ENCODE measurements around the gene HOXA4. TPM values are rescaled to one million over a fixed set of nuclear protein-coding genes. Genes with fewer than 3 reads are reported as not detected.

The HOXA4 gene
- total RNA-seq, 1 experiment from 2014 or later, result 2.0 TPM

GRCh38 chr7:27119412-27119911 is 11.1 kb downstream of the HOXA4 start (continued):
- TF ChIP-seq JUND (IDR thresholded peaks at IDR 0.05) (no peak), SRF (IDR thresholded peaks at IDR 0.05; ENCODE audit: low read depth) (no peak), POLR2AphosphoS5 (IDR thresholded peaks at IDR 0.05; ENCODE audit: low read depth, low read length) (no peak), SIN3A (IDR thresholded peaks at IDR 0.05; ENCODE audit: low read depth) (no peak)

GRCh38 chr7:27118580-27118979 is 12.0 kb downstream of the HOXA4 start:
- H3K9ac ChIP-seq (ENCODE audit: low read length), result no peak overlapping the region
- intact Hi-C loops (cut with micrococcal nuclease), result no loop called here
- no peak overlapping the region for H3K4me2 ChIP-seq (ENCODE audit: low read length)
- no peak overlapping the region for H3K27ac ChIP-seq (ENCODE audit: low read depth, low read length)
- RAD21 ChIA-PET (ENCODE audit: low non-redundant PET in 1 of 2, low total read pairs in 2 of 2, uncharacterized antibody in 2 of 2, unreplicated experiment in 2 of 2), result no interaction called here
- DNase-seq (ENCODE audit: low read depth, low spot score) (no peak), ATAC-seq (no peak)
- H3K27me3 ChIP-seq (ENCODE audit: insufficient read depth, low read length), result peaks cover 16% of the 10 kb centered on the region; the same call in 1 of the 2 replicates
- no peak overlapping the region for H2AFZ ChIP-seq (ENCODE audit: low read depth, low read length, poor library complexity, severe bottlenecking)
- POLR2A ChIA-PET, result no interaction called here
- H3K9me2 ChIP-seq (ENCODE audit: insufficient read depth), result no peaks in the 10 kb centered on the region
- H3K4me3 ChIP-seq (replicated peaks in 1 of 2; ENCODE audit: low read depth in 1 of 2, low read length in 2 of 2), result no peak overlapping the region
- H3K4me1 ChIP-seq (ENCODE audit: control insufficient read depth in 1 of 2, insufficient read depth in 2 of 2, low read length in 2 of 2), result peaks cover 48 to 77% of the 10 kb centered on the region in 2 experiments
- no peaks in the 10 kb centered on the region for H3K9me3 ChIP-seq (ENCODE audit: control insufficient read depth in 1 of 2, insufficient read depth in 1 of 2, low read depth in 1 of 2, low read length in 2 of 2)
- no peaks in the 10 kb centered on the region for H4K20me1 ChIP-seq (ENCODE audit: insufficient read depth)
- BruUV-seq (replicated peaks), result no TSS peak
- CTCF ChIA-PET, result no interaction called here
- TF ChIP-seq EZH2phosphoT487 (IDR thresholded peaks at IDR 0.05; ENCODE audit: borderline replicate concordance) (no peak), TCF7L2 (IDR thresholded peaks at IDR 0.05; ENCODE audit: borderline replicate concordance, extremely low read depth, insufficient read depth, insufficient read length) (no peak), RAD21 (IDR thresholded peaks at IDR 0.05; ENCODE audit: low read depth) (no peak), SRF (IDR thresholded peaks at IDR 0.05; ENCODE audit: low read depth) (no peak), CEBPB (IDR thresholded peaks at IDR 0.05; ENCODE audit: low read depth) (no peak), SP1 (IDR thresholded peaks at IDR 0.05; ENCODE audit: low read depth) (no peak), YY1 (IDR thresholded peaks at IDR 0.05; ENCODE audit: extremely low read depth, insufficient replicate concordance, low read depth, low read length) (no peak), ZNF274 (IDR thresholded peaks at IDR 0.05; ENCODE audit: low read depth, low read length) (no peak), POLR2AphosphoS5 (IDR thresholded peaks at IDR 0.05; ENCODE audit: low read depth, low read length) (no peak), ZBTB33 (IDR thresholded peaks at IDR 0.05; ENCODE audit: extremely low read depth, insufficient replicate concordance, low read length) (no peak)
- no peaks in the 10 kb centered on the region for H3K36me3 ChIP-seq (ENCODE audit: control insufficient read depth in 1 of 2, insufficient read depth in 2 of 2, low read length in 2 of 2)
- no peaks in the 10 kb centered on the region for H3K79me2 ChIP-seq (ENCODE audit: insufficient read depth, low read length)
